Measurements from ENCODE around the gene MGMT. TPM values are rescaled to one million over a fixed set of nuclear protein-coding genes. Genes with fewer than 3 reads are reported as not detected.

Gene MGMT
- total RNA-seq, 4 donors from 2014 or later, result 25.6 to 32.2 (median 29.5) TPM

- Histone ChIP-seq H3K9me3 (no peaks in the 10 kb centered on the region), H3K4me3 (no peak overlapping the region), H3K27ac (no peak overlapping the region), H3K36me3 (peaks cover 26% of the 10 kb centered on the region), H3K4me1 (no peaks in the 10 kb centered on the region), H3K27me3 (no peaks in the 10 kb centered on the region)
- TF ChIP-seq POLR2AphosphoS5 (IDR thresholded peaks at IDR 0.05) (no peak), EP300 (IDR thresholded peaks at IDR 0.05) (no peak), POLR2A (IDR thresholded peaks at IDR 0.05) (no peak), CTCF (IDR thresholded peaks at IDR 0.05) (no peak)
- DNase-seq (ENCODE audit: low spot score in 2 of 2), result peak; percentile 36 to 56
- WGBS, result 93% methylated on average over 20 of the region's 23 CpGs
Measured at GRCh38 chr10:129764011-129764900, 297.2 kb downstream of the MGMT start.

DNA sequence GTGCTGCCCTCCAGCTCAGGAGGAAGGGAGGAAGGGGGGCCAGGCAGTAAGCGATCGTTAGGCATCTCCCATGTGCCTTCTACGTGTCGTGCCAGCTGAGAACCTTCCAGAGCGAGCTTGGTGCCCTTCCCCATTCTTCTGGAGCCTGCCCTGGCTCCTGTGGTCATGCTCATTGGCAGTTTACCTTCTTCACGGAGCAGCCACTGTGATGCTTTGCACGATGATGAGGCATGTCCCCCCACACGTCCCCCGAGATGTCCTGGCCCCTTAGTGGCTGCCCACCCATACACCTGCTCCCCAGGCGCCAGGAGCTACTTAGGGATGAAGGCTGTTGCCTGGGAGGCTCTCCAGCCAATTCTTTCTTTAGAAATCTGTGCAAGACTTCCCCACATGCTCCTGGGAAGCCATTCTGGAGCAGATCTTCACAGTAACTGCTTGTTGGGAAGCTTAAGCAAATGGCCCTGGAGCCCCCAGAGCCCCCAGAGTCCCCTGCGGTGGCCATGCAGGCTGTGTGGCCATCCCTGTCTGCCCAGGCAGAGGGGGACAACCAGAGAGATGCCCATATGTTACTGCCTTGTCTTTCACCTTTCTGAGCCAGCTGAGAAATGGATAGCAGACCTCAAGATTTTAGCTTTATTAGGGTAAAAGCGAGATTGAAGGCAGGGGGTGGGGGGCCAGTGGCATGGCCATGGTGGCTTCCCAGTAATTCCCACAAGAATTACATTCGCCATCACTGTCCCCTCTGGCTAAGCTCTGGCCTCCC is 298.0 kb downstream of the MGMT start:
- WGBS, result 93% methylated on average over 9 of the region's 13 CpGs
- H3K4me3 ChIP-seq, result no peak overlapping the region
- no peaks in the 10 kb centered on the region for H3K9me3 ChIP-seq
- H3K27ac ChIP-seq, result no peak overlapping the region
- H3K36me3 ChIP-seq, result peaks cover 26% of the 10 kb centered on the region
- no peak for TF ChIP-seq POLR2A (IDR thresholded peaks at IDR 0.05)
- no peak for TF ChIP-seq CTCF (IDR thresholded peaks at IDR 0.05)
- TF ChIP-seq EP300 (IDR thresholded peaks at IDR 0.05), result no peak
- no peak for TF ChIP-seq POLR2AphosphoS5 (IDR thresholded peaks at IDR 0.05)
- H3K27me3 ChIP-seq, result no peaks in the 10 kb centered on the region
- peak; percentile 40 to 49 for DNase-seq (ENCODE audit: low spot score in 2 of 2)
- H3K4me1 ChIP-seq, result no peaks in the 10 kb centered on the region

GRCh38 chr10:129765664-129766550 is 298.9 kb downstream of the MGMT start:
- 97% methylated on average over 21 of the region's 25 CpGs for WGBS
- peaks cover 19% of the 10 kb centered on the region for H3K36me3 ChIP-seq
- peak; percentile 41 to 54 for DNase-seq (ENCODE audit: low spot score in 2 of 2)
- no peaks in the 10 kb centered on the region for H3K27me3 ChIP-seq
- TF ChIP-seq POLR2AphosphoS5 (IDR thresholded peaks at IDR 0.05), result no peak
- no peaks in the 10 kb centered on the region for H3K9me3 ChIP-seq
- H3K27ac ChIP-seq, result no peak overlapping the region
- H3K4me3 ChIP-seq, result no peak overlapping the region
- H3K4me1 ChIP-seq, result no peaks in the 10 kb centered on the region

DNA sequence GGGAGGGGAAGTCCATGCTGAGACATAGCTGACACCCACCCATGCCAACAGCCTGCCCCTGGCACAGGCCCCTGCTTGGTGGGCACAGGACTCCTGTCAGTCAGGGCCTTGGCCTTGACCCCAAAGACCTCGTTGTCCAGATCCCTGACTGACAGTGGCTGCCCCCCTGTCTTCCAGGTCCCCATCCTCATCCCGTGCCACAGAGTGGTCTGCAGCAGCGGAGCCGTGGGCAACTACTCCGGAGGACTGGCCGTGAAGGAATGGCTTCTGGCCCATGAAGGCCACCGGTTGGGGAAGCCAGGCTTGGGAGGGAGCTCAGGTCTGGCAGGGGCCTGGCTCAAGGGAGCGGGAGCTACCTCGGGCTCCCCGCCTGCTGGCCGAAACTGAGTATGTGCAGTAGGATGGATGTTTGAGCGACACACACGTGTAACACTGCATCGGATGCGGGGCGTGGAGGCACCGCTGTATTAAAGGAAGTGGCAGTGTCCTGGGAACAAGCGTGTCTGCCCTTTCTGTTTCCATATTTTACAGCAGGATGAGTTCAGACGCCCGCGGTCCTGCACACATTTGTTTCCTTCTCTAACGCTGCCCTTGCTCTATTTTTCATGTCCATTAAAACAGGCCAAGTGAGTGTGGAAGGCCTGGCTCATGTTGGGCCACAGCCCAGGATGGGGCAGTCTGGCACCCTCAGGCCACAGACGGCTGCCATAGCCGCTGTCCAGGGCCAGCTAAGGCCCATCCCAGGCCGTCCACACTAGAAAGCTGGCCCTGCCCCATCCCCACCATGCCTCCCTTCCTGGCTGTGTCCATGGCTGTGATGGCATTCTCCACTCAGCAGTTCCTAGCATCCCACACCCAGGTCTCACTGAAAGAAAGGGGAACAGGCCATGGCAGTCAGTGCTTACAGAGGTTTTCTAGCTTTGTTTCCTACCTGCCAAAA is 299.8 kb downstream of the MGMT start:
- WGBS, result 97% methylated on average over 11 of the region's 25 CpGs
- H3K27ac ChIP-seq, result no peak overlapping the region
- no peak overlapping the region for H3K4me3 ChIP-seq
- no peaks in the 10 kb centered on the region for H3K4me1 ChIP-seq
- TF ChIP-seq EP300 (IDR thresholded peaks at IDR 0.05) (no peak), CTCF (IDR thresholded peaks at IDR 0.05) (no peak), POLR2A (IDR thresholded peaks at IDR 0.05) (no peak), POLR2AphosphoS5 (IDR thresholded peaks at IDR 0.05) (no peak)
- peak; percentile 40 to 76 for DNase-seq (ENCODE audit: low spot score in 2 of 2)
- no peaks in the 10 kb centered on the region for H3K9me3 ChIP-seq
- no peaks in the 10 kb centered on the region for H3K27me3 ChIP-seq
- peaks cover 17% of the 10 kb centered on the region for H3K36me3 ChIP-seq
